ENCODE measurements around the gene BICDL1. TPM values are rescaled to one million over a fixed set of nuclear protein-coding genes. Genes with fewer than 3 reads are reported as not detected.

Gene BICDL1
- total and polyA plus RNA-seq, 2 donors (not counting 3 experiments of a cell fraction or from before 2014, with no cell fraction given), result 0.19 TPM; not detected in 1

- intact Hi-C loops (cut with micrococcal nuclease) (no loop called here), dilution Hi-C loops (cut with MboI; ENCODE audit: extremely low pct_ligation_motif_present, low sequenced_read_pairs) (no loop called here)
- Histone ChIP-seq H3K9me1 (replicated peaks; ENCODE audit: control insufficient read depth, extremely low read depth, insufficient read depth, low read length) (no peaks in the 10 kb centered on the region), H3K27ac (ENCODE audit: insufficient read depth, low read depth, low read length) (no peak overlapping the region), H3K36me3 (ENCODE audit: control insufficient read depth in 2 of 2, extremely low read depth in 1 of 2, insufficient read depth in 2 of 2, low read length in 2 of 2) (peaks cover 5 to 46% of the 10 kb centered on the region in 2 experiments), H3K9ac (replicated peaks; ENCODE audit: extremely low read depth, insufficient read depth, low read length) (no peak overlapping the region), H3K4me2 (ENCODE audit: insufficient read depth, low read length) (no peak overlapping the region), H3K4me1 (ENCODE audit: control insufficient read depth, extremely low read depth, insufficient read depth, low read length) (no peaks in the 10 kb centered on the region), H3K9me3 (replicated peaks; ENCODE audit: control insufficient read depth, insufficient read depth, low read length) (no peaks in the 10 kb centered on the region), H3K79me2 (ENCODE audit: control insufficient read depth, insufficient read depth, low read length) (peaks cover 59% of the 10 kb centered on the region), H3K4me3 (replicated peaks in 1 of 3; ENCODE audit: insufficient read depth in 1 of 3, low read depth in 1 of 3, low read length in 3 of 3) (no peak overlapping the region), H4K20me1 (replicated peaks; ENCODE audit: control insufficient read depth, extremely low read depth, insufficient read depth, low read length) (no peaks in the 10 kb centered on the region), H3K27me3 (ENCODE audit: control insufficient read depth in 2 of 2, insufficient read depth in 2 of 2, low read length in 2 of 2) (no peaks in the 10 kb centered on the region), H2AFZ (ENCODE audit: low read depth, low read length) (no peak overlapping the region)
- DNase-seq (ENCODE audit: low read depth, low spot score) (peak; percentile 36), FAIRE-seq (peak; percentile 28)
- POLR2A ChIA-PET, result interaction anchor here (1.2 kb wide), 1 partner anchor 11 kb away, joined by 3 read pairs; no protein-coding TSS in a partner anchor
- no peak for TF ChIP-seq JUN (IDR thresholded peaks at IDR 0.05; ENCODE audit: borderline replicate concordance, insufficient read depth, insufficient read length, low read depth)
- no TSS peak for BruUV-seq (replicated peaks)
- CTCF ChIA-PET, result interaction anchor here (0.9 to 1.4 kb wide), 3 partner anchors 8 to 14 kb away, joined by 3 to 6 read pairs (median 4); no protein-coding TSS in a partner anchor
These were observed 111.6 kb downstream of the BICDL1 start for GRCh38 chr12:120100630-120101029.

GRCh38 chr12:120101182-120101581 is 112.1 kb downstream of the BICDL1 start:
- TF ChIP-seq MAX (IDR thresholded peaks at IDR 0.05; ENCODE audit: insufficient read depth, insufficient read length) (no peak), GATA2 (IDR thresholded peaks at IDR 0.05; ENCODE audit: insufficient read depth, insufficient read length, low read depth, low read length) (no peak), FOS (IDR thresholded peaks at IDR 0.05; ENCODE audit: borderline replicate concordance, insufficient read depth, low read length) (no peak), POLR2A (IDR thresholded peaks at IDR 0.05; ENCODE audit: low read depth, low read length) (no peak), MYC (IDR thresholded peaks at IDR 0.05; ENCODE audit: low read depth, low read length) (no peak), EZH2 (IDR thresholded peaks at IDR 0.05; ENCODE audit: borderline replicate concordance, low read depth, low read length, severe bottlenecking) (no peak)
- Histone ChIP-seq H3K9me3 (replicated peaks; ENCODE audit: control insufficient read depth, insufficient read depth, low read length) (no peaks in the 10 kb centered on the region), H3K27ac (ENCODE audit: insufficient read depth, low read depth, low read length) (no peak overlapping the region), H2AFZ (ENCODE audit: low read depth, low read length) (no peak overlapping the region), H3K4me2 (ENCODE audit: insufficient read depth, low read length) (no peak overlapping the region), H3K27me3 (ENCODE audit: control insufficient read depth in 2 of 2, insufficient read depth in 2 of 2, low read length in 2 of 2) (no peaks in the 10 kb centered on the region), H3K79me2 (ENCODE audit: control insufficient read depth, insufficient read depth, low read length) (peaks cover 63% of the 10 kb centered on the region), H3K36me3 (ENCODE audit: control insufficient read depth in 2 of 2, extremely low read depth in 1 of 2, insufficient read depth in 2 of 2, low read length in 2 of 2) (peaks cover 5 to 48% of the 10 kb centered on the region in 2 experiments), H4K20me1 (replicated peaks; ENCODE audit: control insufficient read depth, extremely low read depth, insufficient read depth, low read length) (no peaks in the 10 kb centered on the region), H3K4me1 (ENCODE audit: control insufficient read depth, extremely low read depth, insufficient read depth, low read length) (no peaks in the 10 kb centered on the region), H3K9me1 (replicated peaks; ENCODE audit: control insufficient read depth, extremely low read depth, insufficient read depth, low read length) (no peaks in the 10 kb centered on the region), H3K4me3 (replicated peaks in 1 of 3; ENCODE audit: insufficient read depth in 1 of 3, low read depth in 1 of 3, low read length in 3 of 3) (no peak overlapping the region), H3K9ac (replicated peaks; ENCODE audit: extremely low read depth, insufficient read depth, low read length) (no peak overlapping the region)
- FAIRE-seq, result no peak
- POLR2A ChIA-PET, result interaction anchor here (1.2 kb wide), 1 partner anchor 10 kb away, joined by 3 read pairs; no protein-coding TSS in a partner anchor
- BruUV-seq (replicated peaks), result no TSS peak
- DNase-seq (ENCODE audit: low read depth, low spot score), result no peak
- dilution Hi-C loops (cut with MboI; ENCODE audit: extremely low pct_ligation_motif_present, low sequenced_read_pairs), result no loop called here
- intact Hi-C loops (cut with micrococcal nuclease), result no loop called here
- CTCF ChIA-PET, result interaction anchor here (1.0 to 1.4 kb wide), 2 partner anchors 8 to 9 kb away, joined by 3 to 6 read pairs; no protein-coding TSS in a partner anchor

Measured in endothelial cell of umbilical vein (primary cell).